ENCODE results near the gene PSMB5.

The PSMB5 gene

DNA sequence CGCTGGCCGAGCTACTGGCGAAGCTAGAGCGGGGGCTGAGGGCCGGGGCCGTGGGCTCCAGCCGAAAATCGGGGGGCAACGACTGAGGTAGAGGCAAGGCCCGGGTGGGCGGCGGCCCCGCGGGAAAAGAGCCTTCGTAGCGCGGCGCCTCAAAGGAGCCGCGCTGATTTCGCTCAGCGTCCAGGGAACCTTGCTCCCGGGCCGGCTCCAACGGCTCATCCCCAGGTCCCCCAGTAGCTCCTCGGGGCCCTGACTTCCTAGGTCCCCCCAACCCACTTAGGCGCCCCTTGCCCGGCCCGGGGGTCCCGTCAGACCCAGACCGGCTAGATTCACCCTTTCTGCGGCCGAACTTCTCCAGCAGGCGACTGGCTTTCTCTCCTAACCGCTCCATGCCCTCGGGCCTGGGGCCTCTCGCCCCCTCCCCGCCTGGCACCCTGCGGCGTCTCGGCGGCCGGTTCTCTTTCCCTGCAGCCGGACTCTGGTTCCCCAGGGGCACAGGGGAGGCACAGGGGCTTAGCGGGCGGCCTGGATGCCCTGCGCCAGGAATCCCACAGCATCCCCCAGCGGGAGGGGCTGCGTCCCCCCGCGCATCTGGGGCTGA, 52.7 kb downstream of the PSMB5 start:
- Histone ChIP-seq H3K27me3 (ENCODE audit: insufficient read depth, low read length, poor library complexity) (no peaks in the 10 kb centered on the region), H3K4me3 (ENCODE audit: low read depth in 1 of 2, low read length in 2 of 2) (peak overlapping the region; percentile 27 to 83), H3K4me2 (ENCODE audit: insufficient read depth, low read length) (peak overlapping the region; percentile 77), H4K20me1 (ENCODE audit: insufficient read depth, low read length) (peaks cover 9% of the 10 kb centered on the region; the same call in 1 of the 2 replicates), H3K79me2 (ENCODE audit: insufficient read depth, low read length) (peaks cover 12% of the 10 kb centered on the region; the same call in 1 of the 2 replicates), H3K36me3 (ENCODE audit: insufficient read depth, low read length) (peaks cover 10% of the 10 kb centered on the region; the same call in 1 of the 2 replicates), H3K9me3 (ENCODE audit: insufficient read depth, low read length, severe bottlenecking) (no peaks in the 10 kb centered on the region), H3K9ac (ENCODE audit: low read depth, low read length) (peak overlapping the region; percentile 77), H2AFZ (ENCODE audit: low read depth, low read length) (peak overlapping the region; percentile 94), H3K4me1 (ENCODE audit: insufficient read depth, low read length) (peaks cover 47% of the 10 kb centered on the region), H3K27ac (ENCODE audit: low read length) (peak overlapping the region; percentile 82)
- DNase-seq (no peak), ATAC-seq (ENCODE audit: insufficient read depth, low read depth) (no peak; the same call in none of the 3 replicates)
- no peak for TF ChIP-seq EZH2 (IDR thresholded peaks at IDR 0.05; ENCODE audit: borderline replicate concordance, low read depth, low read length, severe bottlenecking)
- TF ChIP-seq, protein P1, sequence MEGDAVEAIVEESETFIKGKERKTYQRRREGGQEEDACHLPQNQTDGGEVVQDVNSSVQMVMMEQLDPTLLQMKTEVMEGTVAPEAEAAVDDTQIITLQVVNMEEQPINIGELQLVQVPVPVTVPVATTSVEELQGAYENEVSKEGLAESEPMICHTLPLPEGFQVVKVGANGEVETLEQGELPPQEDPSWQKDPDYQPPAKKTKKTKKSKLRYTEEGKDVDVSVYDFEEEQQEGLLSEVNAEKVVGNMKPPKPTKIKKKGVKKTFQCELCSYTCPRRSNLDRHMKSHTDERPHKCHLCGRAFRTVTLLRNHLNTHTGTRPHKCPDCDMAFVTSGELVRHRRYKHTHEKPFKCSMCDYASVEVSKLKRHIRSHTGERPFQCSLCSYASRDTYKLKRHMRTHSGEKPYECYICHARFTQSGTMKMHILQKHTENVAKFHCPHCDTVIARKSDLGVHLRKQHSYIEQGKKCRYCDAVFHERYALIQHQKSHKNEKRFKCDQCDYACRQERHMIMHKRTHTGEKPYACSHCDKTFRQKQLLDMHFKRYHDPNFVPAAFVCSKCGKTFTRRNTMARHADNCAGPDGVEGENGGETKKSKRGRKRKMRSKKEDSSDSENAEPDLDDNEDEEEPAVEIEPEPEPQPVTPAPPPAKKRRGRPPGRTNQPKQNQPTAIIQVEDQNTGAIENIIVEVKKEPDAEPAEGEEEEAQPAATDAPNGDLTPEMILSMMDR (IDR thresholded peaks at IDR 0.05; ENCODE audit: borderline replicate concordance, extremely low read depth, low read length, poor library complexity, severe bottlenecking): no peak

DNA sequence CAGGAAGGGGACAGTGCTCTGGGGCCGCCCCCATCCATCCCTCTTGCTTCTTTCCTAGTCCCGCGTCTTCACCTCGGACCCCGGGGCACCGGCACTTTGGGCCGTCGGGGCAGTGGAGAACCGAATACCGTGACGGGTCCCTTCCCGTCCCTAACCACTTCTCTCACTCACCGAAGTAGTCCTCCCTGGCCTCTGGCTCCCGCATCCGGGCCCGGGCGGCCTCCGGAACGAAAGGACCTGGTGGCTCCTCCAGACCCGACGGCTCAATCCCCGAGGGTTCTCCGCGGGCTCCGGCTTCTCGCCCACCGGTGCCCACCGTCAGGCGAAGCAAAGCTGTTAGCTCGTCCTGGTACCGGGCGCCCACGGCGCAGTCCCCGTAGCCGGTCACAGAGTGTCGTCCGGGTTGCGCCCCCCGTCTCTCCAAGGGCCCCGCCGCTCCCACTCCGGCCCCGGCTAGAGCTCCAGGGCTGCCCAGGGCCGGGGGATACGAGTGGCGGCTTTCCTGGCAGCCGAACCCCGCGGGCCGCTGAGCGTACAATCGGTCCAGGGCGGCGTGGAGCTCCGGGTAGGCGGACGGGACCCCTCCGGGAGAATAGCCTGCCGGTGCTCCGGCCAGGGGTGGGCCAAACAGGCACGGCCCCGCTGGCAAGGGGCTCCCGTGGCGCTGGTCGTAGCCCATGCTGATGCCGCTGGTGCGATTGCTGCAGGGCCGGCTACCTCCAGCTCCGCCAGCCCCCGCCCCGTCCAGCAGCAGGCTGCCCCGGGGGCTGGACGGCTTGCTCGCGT, 53.4 kb downstream of the PSMB5 start:
- no peak for ATAC-seq (ENCODE audit: insufficient read depth, low read depth)
- Histone ChIP-seq H3K36me3 (ENCODE audit: insufficient read depth, low read length) (peaks cover 12% of the 10 kb centered on the region; the same call in 1 of the 2 replicates), H2AFZ (ENCODE audit: low read depth, low read length) (peak overlapping the region; percentile 69), H3K27ac (ENCODE audit: low read length) (peak overlapping the region; percentile 48; the same call in 1 of the 2 replicates), H3K4me3 (ENCODE audit: low read depth in 1 of 2, low read length in 2 of 2) (peak overlapping the region; percentile 29 to 83; a peak in 3 of 4 replicates), H3K4me2 (ENCODE audit: insufficient read depth, low read length) (peak overlapping the region; percentile 77), H4K20me1 (ENCODE audit: insufficient read depth, low read length) (peaks cover 9% of the 10 kb centered on the region; the same call in 1 of the 2 replicates), H3K4me1 (ENCODE audit: insufficient read depth, low read length) (peaks cover 47% of the 10 kb centered on the region), H3K27me3 (ENCODE audit: insufficient read depth, low read length, poor library complexity) (no peaks in the 10 kb centered on the region), H3K79me2 (ENCODE audit: insufficient read depth, low read length) (peaks cover 12% of the 10 kb centered on the region; the same call in 1 of the 2 replicates), H3K9ac (ENCODE audit: low read depth, low read length) (peak overlapping the region; percentile 77), H3K9me3 (ENCODE audit: insufficient read depth, low read length, severe bottlenecking) (no peaks in the 10 kb centered on the region)
- DNase-seq: no peak
- TF ChIP-seq, protein P1 (IDR thresholded peaks at IDR 0.05; ENCODE audit: borderline replicate concordance, extremely low read depth, low read length, poor library complexity, severe bottlenecking): no peak
- TF ChIP-seq EZH2 (IDR thresholded peaks at IDR 0.05; ENCODE audit: borderline replicate concordance, low read depth, low read length, severe bottlenecking): no peak

DNA sequence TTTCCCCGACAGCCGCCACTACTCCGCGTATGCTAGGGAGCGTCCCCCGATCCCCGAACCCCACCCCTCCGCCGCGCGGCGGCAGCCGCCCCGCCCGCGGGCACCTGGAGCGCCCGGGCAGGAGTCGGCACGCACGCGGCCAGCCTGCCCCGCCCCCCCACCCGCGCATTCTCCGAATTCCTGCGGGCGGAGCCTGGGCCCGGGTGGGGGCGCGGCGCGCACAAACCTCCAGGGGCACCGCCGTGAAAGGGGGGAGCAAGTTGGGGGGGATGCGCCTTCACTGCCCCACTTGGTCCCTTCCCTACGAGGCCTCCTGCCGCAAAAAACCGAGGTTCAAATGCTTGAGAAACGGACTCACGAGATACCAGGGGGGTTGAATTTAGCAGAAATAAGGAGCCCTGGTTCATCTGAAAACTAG, 54.0 kb downstream of the PSMB5 start:
- peak; percentile 39 for ATAC-seq (ENCODE audit: insufficient read depth, low read depth)
- peaks cover 16% of the 10 kb centered on the region; the same call in 1 of the 2 replicates for H3K36me3 ChIP-seq (ENCODE audit: insufficient read depth, low read length)
- peaks cover 9% of the 10 kb centered on the region; the same call in 1 of the 2 replicates for H4K20me1 ChIP-seq (ENCODE audit: insufficient read depth, low read length)
- H3K27ac ChIP-seq (ENCODE audit: low read length): peak overlapping the region; percentile 48; the same call in 1 of the 2 replicates
- peaks cover 12% of the 10 kb centered on the region; the same call in 1 of the 2 replicates for H3K79me2 ChIP-seq (ENCODE audit: insufficient read depth, low read length)
- peak overlapping the region; percentile 69 for H2AFZ ChIP-seq (ENCODE audit: low read depth, low read length)
- H3K27me3 ChIP-seq (ENCODE audit: insufficient read depth, low read length, poor library complexity): no peaks in the 10 kb centered on the region
- peak overlapping the region; percentile 77 for H3K9ac ChIP-seq (ENCODE audit: low read depth, low read length)
- no peaks in the 10 kb centered on the region for H3K9me3 ChIP-seq (ENCODE audit: insufficient read depth, low read length, severe bottlenecking)
- H3K4me2 ChIP-seq (ENCODE audit: insufficient read depth, low read length): peak overlapping the region; percentile 77
- no peak for TF ChIP-seq EZH2 (IDR thresholded peaks at IDR 0.05; ENCODE audit: borderline replicate concordance, low read depth, low read length, severe bottlenecking)
- TF ChIP-seq, protein P1 (IDR thresholded peaks at IDR 0.05; ENCODE audit: borderline replicate concordance, extremely low read depth, low read length, poor library complexity, severe bottlenecking): no peak
- DNase-seq: peak; percentile 54
- H3K4me3 ChIP-seq (ENCODE audit: low read depth in 1 of 2, low read length in 2 of 2): peak overlapping the region; percentile 29 to 83; a peak in 3 of 4 replicates
- H3K4me1 ChIP-seq (ENCODE audit: insufficient read depth, low read length): peaks cover 47% of the 10 kb centered on the region

Measured in DND-41 (cell line).